ENCODE results near the gene NTN1. TPM values are rescaled to one million over a fixed set of nuclear protein-coding genes. Genes with fewer than 3 reads are reported as not detected.
A peak's percentile ranks its signal among the peaks of the same experiment; 100 is the strongest.
"Not testable (repeated sequence)": the region's sequence is repeated elsewhere in the genome, so short reads cannot be mapped to it uniquely, and the experiment has no call there.

The NTN1 gene
- total RNA-seq, 4 donors from 2014 or later, result 3.3 to 19.2 (median 10.4) TPM

DNA sequence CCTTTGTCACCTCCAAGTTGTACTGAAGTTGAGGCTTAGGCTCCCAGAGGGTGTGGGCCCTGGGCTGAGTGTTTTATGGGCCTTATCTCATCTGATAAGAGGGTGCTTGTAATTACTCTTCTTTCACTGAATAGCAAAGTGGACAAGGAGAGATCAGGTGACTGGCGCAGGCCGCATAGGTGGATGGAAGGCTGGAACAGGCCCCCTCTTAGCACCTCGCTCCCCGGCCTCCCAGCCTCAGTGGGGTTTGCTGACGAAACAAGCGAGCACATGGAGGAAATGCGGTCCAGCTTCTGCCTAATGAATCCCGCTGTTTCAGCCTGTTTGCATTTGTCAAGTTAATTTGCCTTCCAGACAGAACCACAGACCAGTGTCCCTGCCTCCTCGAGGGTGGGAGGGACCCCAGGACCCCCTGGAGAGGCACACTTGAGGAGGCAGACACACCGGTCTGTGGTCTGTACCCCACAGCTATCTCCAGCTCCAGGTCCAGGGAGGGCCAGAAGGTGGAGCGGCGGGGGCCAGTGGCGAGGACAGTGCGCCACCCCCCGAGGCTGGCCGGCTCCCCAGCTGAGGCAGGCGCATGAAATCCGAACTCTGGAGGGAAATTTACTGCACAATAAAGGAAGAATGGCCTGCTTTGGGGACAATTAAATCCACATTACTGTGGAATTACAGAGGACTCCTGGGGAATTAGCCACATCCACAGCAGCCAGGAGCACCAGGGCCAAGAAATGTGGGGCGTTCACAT, 123.4 kb downstream of the NTN1 start:
- intact Hi-C loops (cut with DNase I; ENCODE audit: low total_unique reads), result no loop called here
- Histone ChIP-seq H3K27me3 (no peaks in the 10 kb centered on the region), H3K4me1 (no peaks in the 10 kb centered on the region)

DNA sequence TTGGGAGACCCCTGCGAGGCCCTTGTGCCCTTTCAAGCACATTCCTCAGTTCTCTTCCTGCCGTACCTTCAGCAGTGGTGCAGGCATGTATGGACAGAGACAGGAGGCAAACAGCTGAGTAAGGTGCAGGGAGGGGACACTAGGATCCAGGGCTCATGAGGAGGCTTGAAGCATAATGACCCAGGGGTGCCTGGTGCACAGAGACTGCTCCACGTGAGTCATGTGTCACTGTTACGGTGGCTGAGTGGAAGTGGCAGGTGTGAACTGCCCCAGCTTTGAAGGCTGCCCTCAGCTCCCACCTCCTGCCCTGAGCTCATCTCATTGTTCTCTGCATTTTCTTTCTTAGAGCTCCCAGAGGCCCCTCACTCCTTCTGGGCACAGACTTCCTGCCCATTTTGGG, 124.8 kb downstream of the NTN1 start:
- intact Hi-C loops (cut with DNase I; ENCODE audit: low total_unique reads), result no loop called here
- Histone ChIP-seq H3K9me3 (no peaks in the 10 kb centered on the region), H3K4me3 (no peak overlapping the region), H3K4me1 (no peaks in the 10 kb centered on the region), H3K27ac (no peak overlapping the region), H3K36me3 (no peaks in the 10 kb centered on the region), H3K27me3 (no peaks in the 10 kb centered on the region)
- DNase-seq, result no peak
- TF ChIP-seq POLR2A (IDR thresholded peaks at IDR 0.05), result no peak
- TF ChIP-seq, protein P1, sequence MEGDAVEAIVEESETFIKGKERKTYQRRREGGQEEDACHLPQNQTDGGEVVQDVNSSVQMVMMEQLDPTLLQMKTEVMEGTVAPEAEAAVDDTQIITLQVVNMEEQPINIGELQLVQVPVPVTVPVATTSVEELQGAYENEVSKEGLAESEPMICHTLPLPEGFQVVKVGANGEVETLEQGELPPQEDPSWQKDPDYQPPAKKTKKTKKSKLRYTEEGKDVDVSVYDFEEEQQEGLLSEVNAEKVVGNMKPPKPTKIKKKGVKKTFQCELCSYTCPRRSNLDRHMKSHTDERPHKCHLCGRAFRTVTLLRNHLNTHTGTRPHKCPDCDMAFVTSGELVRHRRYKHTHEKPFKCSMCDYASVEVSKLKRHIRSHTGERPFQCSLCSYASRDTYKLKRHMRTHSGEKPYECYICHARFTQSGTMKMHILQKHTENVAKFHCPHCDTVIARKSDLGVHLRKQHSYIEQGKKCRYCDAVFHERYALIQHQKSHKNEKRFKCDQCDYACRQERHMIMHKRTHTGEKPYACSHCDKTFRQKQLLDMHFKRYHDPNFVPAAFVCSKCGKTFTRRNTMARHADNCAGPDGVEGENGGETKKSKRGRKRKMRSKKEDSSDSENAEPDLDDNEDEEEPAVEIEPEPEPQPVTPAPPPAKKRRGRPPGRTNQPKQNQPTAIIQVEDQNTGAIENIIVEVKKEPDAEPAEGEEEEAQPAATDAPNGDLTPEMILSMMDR (IDR thresholded peaks at IDR 0.05), result no peak

More for the DNA sequence above, 123.4 kb downstream of the NTN1 start:
- Histone ChIP-seq H3K36me3 (no peaks in the 10 kb centered on the region), H3K4me3 (no peak overlapping the region), H3K27ac (no peak overlapping the region), H3K9me3 (no peaks in the 10 kb centered on the region)
- DNase-seq, result no peak
- no peak for TF ChIP-seq POLR2A (IDR thresholded peaks at IDR 0.05)
- TF ChIP-seq, protein P1 (IDR thresholded peaks at IDR 0.05), result no peak

DNA sequence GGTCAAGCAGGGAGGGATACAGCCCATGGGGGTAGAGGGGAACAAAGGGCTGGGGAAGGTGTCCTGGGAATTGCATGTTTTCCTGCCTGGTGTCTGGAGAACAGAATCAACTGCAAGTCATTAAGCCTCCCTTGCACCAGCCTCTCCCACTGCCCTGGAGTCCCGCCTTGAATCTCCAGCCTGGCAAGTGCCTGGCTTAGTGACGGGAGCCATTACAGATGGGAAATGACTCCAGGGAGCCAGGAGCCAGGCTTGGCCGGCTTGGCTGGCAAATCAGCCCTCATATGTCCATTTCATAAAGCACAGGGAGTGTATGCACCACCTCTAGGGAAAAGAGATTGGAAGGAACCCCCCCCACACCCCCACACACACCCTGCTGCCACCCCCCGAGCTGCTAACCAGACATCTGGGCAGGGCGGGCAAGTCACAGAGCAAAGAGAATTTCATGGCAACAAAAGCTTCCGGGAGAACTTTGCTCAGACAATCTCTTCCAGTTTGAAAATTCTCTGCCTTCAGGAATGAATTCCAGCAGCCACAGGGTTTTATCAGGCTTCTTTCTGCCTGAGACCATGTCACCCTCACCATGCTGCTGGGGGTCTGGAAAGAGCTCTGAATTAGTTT, 127.7 kb downstream of the NTN1 start:
- Histone ChIP-seq H3K4me1 (no peaks in the 10 kb centered on the region), H3K9me3 (no peaks in the 10 kb centered on the region)
- intact Hi-C loops (cut with DNase I; ENCODE audit: low total_unique reads), result no loop called here

DNA sequence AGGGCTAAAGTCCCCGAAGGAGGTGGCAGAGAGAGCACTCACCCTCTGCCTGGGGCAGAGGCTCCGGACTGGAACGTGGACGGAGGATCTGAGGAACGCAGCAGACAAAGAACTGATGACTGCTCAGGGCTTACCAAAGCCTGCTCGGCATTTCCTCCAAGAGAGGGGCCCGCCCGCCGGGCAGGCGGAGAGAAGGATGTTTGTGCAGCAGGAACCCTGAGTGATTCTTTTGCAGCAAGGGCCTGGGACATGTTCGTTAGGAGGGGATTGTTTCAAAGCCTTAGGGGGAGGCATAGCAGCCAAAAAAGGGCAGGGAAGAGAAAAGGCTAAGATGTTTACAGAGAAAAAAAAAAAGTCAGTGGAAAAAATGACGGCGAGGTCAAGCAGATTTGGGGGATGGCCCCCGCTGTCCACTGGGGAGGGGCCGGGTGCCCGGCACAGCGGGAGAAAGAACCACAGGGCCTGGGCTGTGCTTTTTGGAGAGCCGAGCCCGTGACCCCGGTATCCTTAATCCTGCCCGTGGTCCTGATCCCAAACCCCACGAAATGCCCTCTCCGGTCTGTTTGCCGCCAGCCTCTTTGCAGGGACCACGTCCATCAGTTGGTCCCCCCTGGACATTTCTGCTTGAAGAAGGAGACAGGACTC, 129.3 kb downstream of the NTN1 start:
- Histone ChIP-seq H3K9me3 (no peaks in the 10 kb centered on the region), H3K27ac (peak overlapping the region in 1 of 2 donors; percentile 15), H3K36me3 (no peaks in the 10 kb centered on the region), H3K4me3 (no peak overlapping the region), H3K27me3 (no peaks in the 10 kb centered on the region), H3K4me1 (no peaks in the 10 kb centered on the region)
- intact Hi-C loops (cut with DNase I; ENCODE audit: low total_unique reads), result no loop called here
- TF ChIP-seq, protein P1 (IDR thresholded peaks at IDR 0.05), result no peak
- TF ChIP-seq POLR2A (IDR thresholded peaks at IDR 0.05), result no peak
- DNase-seq, result peak in 1 of 2 donors; percentile 33

More for the DNA sequence above, 127.7 kb downstream of the NTN1 start:
- DNase-seq, result no peak
- Histone ChIP-seq H3K4me3 (no peak overlapping the region), H3K36me3 (no peaks in the 10 kb centered on the region), H3K27ac (no peak overlapping the region), H3K27me3 (no peaks in the 10 kb centered on the region)
- no peak for TF ChIP-seq POLR2A (IDR thresholded peaks at IDR 0.05)
- TF ChIP-seq, protein P1 (IDR thresholded peaks at IDR 0.05), result no peak

DNA sequence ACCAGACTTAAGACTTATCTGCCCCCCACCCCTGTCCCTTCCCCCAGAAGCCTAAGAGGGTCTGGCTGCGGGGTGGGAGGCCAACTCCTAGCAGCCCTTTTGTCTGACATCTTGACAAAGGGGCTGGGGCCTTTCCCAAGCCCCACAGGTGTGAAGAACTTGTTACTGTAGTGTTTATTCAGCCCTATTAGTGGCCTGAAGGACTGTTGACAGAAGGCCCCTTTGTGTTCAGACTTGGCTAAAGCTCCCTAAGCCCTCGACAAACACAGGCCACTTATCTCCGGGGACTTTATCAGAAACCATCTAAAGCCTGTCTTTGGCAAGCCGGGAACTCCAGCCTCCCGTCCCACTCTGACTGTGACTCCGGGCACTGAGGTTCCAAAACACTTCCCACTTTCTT, 129.8 kb downstream of the NTN1 start:
- intact Hi-C loops (cut with DNase I; ENCODE audit: low total_unique reads), result no loop called here
- H3K9me3 ChIP-seq, result no peaks in the 10 kb centered on the region

DNA sequence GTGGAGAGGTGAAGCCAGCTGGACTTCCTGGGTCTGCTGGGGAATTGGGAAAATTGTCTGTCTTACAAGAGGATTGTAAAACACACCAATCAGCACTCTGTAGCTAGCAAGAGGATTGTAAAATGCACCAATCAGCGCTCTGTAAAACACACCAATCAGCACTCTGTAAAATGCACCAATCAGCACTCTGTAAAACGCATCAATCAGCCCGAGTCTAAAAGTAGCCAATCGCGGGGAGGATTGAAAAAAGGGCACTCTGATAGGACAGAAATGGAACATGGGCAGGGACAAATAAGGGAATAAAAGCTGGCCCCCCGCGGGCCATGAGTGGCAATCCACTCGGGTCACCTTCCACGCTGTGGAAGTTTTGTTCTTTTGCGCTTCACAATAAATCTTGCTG, 130.4 kb downstream of the NTN1 start:
- DNase-seq; intact Hi-C loops (cut with DNase I; ENCODE audit: low total_unique reads); H3K27ac ChIP-seq: not testable (repeated sequence)

More for the DNA sequence above, 129.8 kb downstream of the NTN1 start:
- peak overlapping the region in 1 of 2 donors; percentile 11 for H3K27ac ChIP-seq
- TF ChIP-seq POLR2A (IDR thresholded peaks at IDR 0.05), result no peak
- TF ChIP-seq, protein P1 (IDR thresholded peaks at IDR 0.05), result no peak
- H3K27me3 ChIP-seq, result no peaks in the 10 kb centered on the region
- H3K36me3 ChIP-seq, result no peaks in the 10 kb centered on the region
- no peak overlapping the region for H3K4me3 ChIP-seq
- no peaks in the 10 kb centered on the region for H3K4me1 ChIP-seq
- DNase-seq, result no peak

More for the DNA sequence above, 130.4 kb downstream of the NTN1 start:
- not testable (repeated sequence) for H3K27me3 ChIP-seq, H3K36me3 ChIP-seq, H3K9me3 ChIP-seq, H3K4me1 ChIP-seq, H3K4me3 ChIP-seq

All from uterus (tissue), 4 donors.